Cardiac fibroblast (primary cell): Measurements from ENCODE around the gene UNCX.

Experiments
- DNase-seq, 2 donors: peaks; one replicate each; pipeline versions ENCODE4 v3.0.0 to v3.0.0-alpha.2; 2010; ENCODE audit warnings: low read depth in 2 of 2
- H3K4me3 ChIP-seq, 2 donors: replicated peaks in 1 of 2; 1 replicate in 1 of 2; 2 replicates in 1 of 2; pipeline ENCODE4 v1.5.1; 2011; ENCODE audit warnings: low read depth in 2 of 2, low read length in 2 of 2, mild to moderate bottlenecking in 2 of 2, moderate library complexity in 1 of 2
- CTCF ChIP-seq: IDR thresholded peaks from one replicate; pipeline ENCODE4 v1.5.1; 2011; ENCODE audit warnings: low read depth, mild to moderate bottlenecking, low read length, inconsistent platforms

Gene UNCX

GRCh38 chr7:1220000-1220726 is 12.5 kb upstream of the UNCX start:
- no peak for DNase-seq
- no peak for TF ChIP-seq CTCF
- no peak overlapping the region for H3K4me3 ChIP-seq

- no peak for TF ChIP-seq CTCF
- no peak overlapping the region for H3K4me3 ChIP-seq
- no peak for DNase-seq
Measured at GRCh38 chr7:1220977-1221745, 11.5 kb upstream of the UNCX start.

GRCh38 chr7:1223196-1223981 is 9.3 kb upstream of the UNCX start:
- no peak for DNase-seq
- no peak for TF ChIP-seq CTCF
- no peak overlapping the region for H3K4me3 ChIP-seq

- H3K4me3 ChIP-seq = no peak overlapping the region
Measured at GRCh38 chr7:1224086-1224716, 8.5 kb upstream of the UNCX start.

GRCh38 chr7:1225030-1225429 is 7.6 kb upstream of the UNCX start:
- no peak for TF ChIP-seq CTCF
- H3K4me3 ChIP-seq = no peak overlapping the region
- no peak for DNase-seq

More at GRCh38 chr7:1224086-1224716, 8.5 kb upstream of the UNCX start:
- no peak for DNase-seq
- TF ChIP-seq CTCF = no peak

GRCh38 chr7:1225441-1226185 is 7.1 kb upstream of the UNCX start:
- TF ChIP-seq CTCF = peak; percentile 54
- peak; percentile 17 to 32 for DNase-seq
- no peak overlapping the region for H3K4me3 ChIP-seq
